ENCODE results near the gene ANGPTL4. TPM values are rescaled to one million over a fixed set of nuclear protein-coding genes. Genes with fewer than 3 reads are reported as not detected.

The ANGPTL4 gene
- total and polyA plus RNA-seq, 2 of the 13 experiments (the other 11 are each of a cell fraction or from before 2014, with no cell fraction given): 0.80 to 21.7 TPM

- TF ChIP-seq PAX8 (CRISPR knock-in tag; IDR thresholded peaks at IDR 0.05; ENCODE audit: borderline replicate concordance): no peak
- TF ChIP-seq DZIP1 (CRISPR knock-in tag; IDR thresholded peaks at IDR 0.05): no peak
- no peak for TF ChIP-seq ZBTB8A (CRISPR knock-in tag; IDR thresholded peaks at IDR 0.05; ENCODE audit: borderline replicate concordance, low read depth)
- no peak for TF ChIP-seq ZNF761 (CRISPR knock-in tag; conservative IDR thresholded peaks at IDR 0.05)
- TF ChIP-seq ZNF883 (CRISPR knock-in tag; IDR thresholded peaks at IDR 0.05; ENCODE audit: not compliant biosample characterization): no peak
- peak; percentile 57; the same call in 1 of the 2 replicates for TF ChIP-seq ZSCAN25 (CRISPR knock-in tag; IDR thresholded peaks at IDR 0.05)
- TF ChIP-seq NFE2L1 (CRISPR knock-in tag; IDR thresholded peaks at IDR 0.05; ENCODE audit: borderline replicate concordance): no peak
- TF ChIP-seq TAF15 (IDR thresholded peaks at IDR 0.05; ENCODE audit: low read depth, low read length, poor library complexity, severe bottlenecking): no peak
- TF ChIP-seq, protein P1, sequence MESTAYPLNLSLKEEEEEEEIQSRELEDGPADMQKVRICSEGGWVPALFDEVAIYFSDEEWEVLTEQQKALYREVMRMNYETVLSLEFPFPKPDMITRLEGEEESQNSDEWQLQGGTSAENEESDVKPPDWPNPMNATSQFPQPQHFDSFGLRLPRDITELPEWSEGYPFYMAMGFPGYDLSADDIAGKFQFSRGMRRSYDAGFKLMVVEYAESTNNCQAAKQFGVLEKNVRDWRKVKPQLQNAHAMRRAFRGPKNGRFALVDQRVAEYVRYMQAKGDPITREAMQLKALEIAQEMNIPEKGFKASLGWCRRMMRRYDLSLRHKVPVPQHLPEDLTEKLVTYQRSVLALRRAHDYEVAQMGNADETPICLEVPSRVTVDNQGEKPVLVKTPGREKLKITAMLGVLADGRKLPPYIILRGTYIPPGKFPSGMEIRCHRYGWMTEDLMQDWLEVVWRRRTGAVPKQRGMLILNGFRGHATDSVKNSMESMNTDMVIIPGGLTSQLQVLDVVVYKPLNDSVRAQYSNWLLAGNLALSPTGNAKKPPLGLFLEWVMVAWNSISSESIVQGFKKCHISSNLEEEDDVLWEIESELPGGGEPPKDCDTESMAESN (CRISPR knock-in tag; conservative IDR thresholded peaks at IDR 0.05): no peak
- no peak for TF ChIP-seq KDM5A (IDR thresholded peaks at IDR 0.05; ENCODE audit: borderline replicate concordance, low read length)
- TF ChIP-seq, protein P2, sequence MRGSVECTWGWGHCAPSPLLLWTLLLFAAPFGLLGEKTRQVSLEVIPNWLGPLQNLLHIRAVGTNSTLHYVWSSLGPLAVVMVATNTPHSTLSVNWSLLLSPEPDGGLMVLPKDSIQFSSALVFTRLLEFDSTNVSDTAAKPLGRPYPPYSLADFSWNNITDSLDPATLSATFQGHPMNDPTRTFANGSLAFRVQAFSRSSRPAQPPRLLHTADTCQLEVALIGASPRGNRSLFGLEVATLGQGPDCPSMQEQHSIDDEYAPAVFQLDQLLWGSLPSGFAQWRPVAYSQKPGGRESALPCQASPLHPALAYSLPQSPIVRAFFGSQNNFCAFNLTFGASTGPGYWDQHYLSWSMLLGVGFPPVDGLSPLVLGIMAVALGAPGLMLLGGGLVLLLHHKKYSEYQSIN (CRISPR knock-in tag; IDR thresholded peaks at IDR 0.05; ENCODE audit: borderline replicate concordance): no peak
- no peak for TF ChIP-seq ZNF512B (CRISPR knock-in tag; IDR thresholded peaks at IDR 0.05; ENCODE audit: borderline replicate concordance)
- no peak for TF ChIP-seq HOXA5 (CRISPR knock-in tag; IDR thresholded peaks at IDR 0.05)
- TF ChIP-seq EHMT2 (IDR thresholded peaks at IDR 0.05; ENCODE audit: borderline replicate concordance, low read depth, low read length): no peak
- TF ChIP-seq, protein P3, sequence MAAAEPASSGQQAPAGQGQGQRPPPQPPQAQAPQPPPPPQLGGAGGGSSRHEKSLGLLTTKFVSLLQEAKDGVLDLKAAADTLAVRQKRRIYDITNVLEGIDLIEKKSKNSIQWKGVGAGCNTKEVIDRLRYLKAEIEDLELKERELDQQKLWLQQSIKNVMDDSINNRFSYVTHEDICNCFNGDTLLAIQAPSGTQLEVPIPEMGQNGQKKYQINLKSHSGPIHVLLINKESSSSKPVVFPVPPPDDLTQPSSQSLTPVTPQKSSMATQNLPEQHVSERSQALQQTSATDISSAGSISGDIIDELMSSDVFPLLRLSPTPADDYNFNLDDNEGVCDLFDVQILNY (CRISPR knock-in tag; conservative IDR thresholded peaks at IDR 0.05): no peak
- TF ChIP-seq EP300 (IDR thresholded peaks at IDR 0.05; ENCODE audit: low read depth in 2 of 2, low read length in 2 of 2): peak in 1 of 2 experiments; percentile 18; a peak in 1 of 4 replicates
- no peak for TF ChIP-seq EP300 (CRISPR knock-in tag; IDR thresholded peaks at IDR 0.05; ENCODE audit: borderline replicate concordance)
- no peak for TF ChIP-seq ZNF720 (CRISPR knock-in tag; IDR thresholded peaks at IDR 0.05)
Observed at GRCh38 chr19:8361921-8362793, 1.8 kb upstream of the ANGPTL4 start (continued).
